Measurements from ENCODE around the gene PKP4. TPM values are rescaled to one million over a fixed set of nuclear protein-coding genes. Genes with fewer than 3 reads are reported as not detected.

PKP4 gene
- total RNA-seq, 1 experiment from 2014 or later, result 52.0 TPM

DNA sequence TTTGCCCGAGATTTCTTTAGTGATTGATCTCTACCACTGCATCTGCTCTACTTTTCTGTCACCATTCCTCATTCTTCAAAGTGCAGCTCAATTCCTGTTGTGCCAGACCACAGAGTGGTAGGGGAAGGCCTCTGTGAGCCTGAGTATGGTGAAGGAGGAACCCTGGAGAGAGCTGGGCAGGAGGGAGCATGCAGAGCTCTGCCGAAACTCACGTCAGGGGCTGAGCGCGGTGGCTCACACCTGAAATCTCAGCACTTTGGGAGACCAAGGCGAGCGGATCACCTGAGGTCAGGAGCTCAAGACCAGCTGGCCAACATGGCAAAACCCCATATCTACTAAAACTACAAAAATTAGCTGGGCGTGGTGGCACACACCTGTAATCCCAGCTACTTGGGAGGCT, 54.1 kb downstream of the PKP4 start:
- Histone ChIP-seq H3K79me2 (ENCODE audit: insufficient read depth, low read length) (peaks cover 14% of the 10 kb centered on the region; the same call in 1 of the 2 replicates), H3K79me1 (ENCODE audit: insufficient read depth, low read depth, low read length, poor library complexity, severe bottlenecking) (peaks cover 7% of the 10 kb centered on the region), H3K4me1 (ENCODE audit: insufficient read depth, low read length) (peaks cover 7% of the 10 kb centered on the region; the same call in 1 of the 2 replicates), H4K5ac (ENCODE audit: insufficient read length, low read depth, low read length) (no peak overlapping the region), H3K18ac (ENCODE audit: insufficient read length, low read depth, low read length) (no peak overlapping the region), H2BK120ac (ENCODE audit: low read depth, low read length, poor library complexity, severe bottlenecking) (no peak overlapping the region), H2BK20ac (ENCODE audit: low read depth, low read length, poor library complexity, severe bottlenecking) (no peak overlapping the region), H3K4ac (ENCODE audit: low read depth, low read length) (no peak overlapping the region), H4K20me1 (ENCODE audit: control insufficient read depth, insufficient read depth, insufficient read length) (no peaks in the 10 kb centered on the region), H3K23me2 (ENCODE audit: insufficient read length, low read depth, low read length, poor library complexity, severe bottlenecking) (no peaks in the 10 kb centered on the region), H3T11ph (ENCODE audit: low read length) (no peak overlapping the region), H2BK15ac (ENCODE audit: low read depth, low read length) (no peak overlapping the region), H3K9me3 (ENCODE audit: control insufficient read depth, low read depth, low read length) (no peaks in the 10 kb centered on the region), H3K27ac (ENCODE audit: insufficient read length, low read depth, low read length) (no peak overlapping the region), H4K91ac (ENCODE audit: insufficient read length, low read depth, low read length) (no peak overlapping the region), H2BK5ac (ENCODE audit: insufficient read length, low read length) (no peak overlapping the region), H3K56ac (ENCODE audit: insufficient read length, low read depth, low read length) (no peak overlapping the region), H4K8ac (replicated peaks; ENCODE audit: insufficient read length, low read depth, low read length) (no peak overlapping the region), H3K9ac (ENCODE audit: extremely low read depth, insufficient read length, low read length) (no peak overlapping the region), H3K27me3 (ENCODE audit: insufficient read depth, low read length) (no peaks in the 10 kb centered on the region), H2BK12ac (ENCODE audit: insufficient read length, low read depth, low read length) (no peak overlapping the region), H3K14ac (ENCODE audit: insufficient read depth, low read length) (no peak overlapping the region), H3K23ac (ENCODE audit: insufficient read length, low read depth, low read length) (no peak overlapping the region), H2AK5ac (ENCODE audit: insufficient read length, low read length) (no peak overlapping the region), H2AFZ (ENCODE audit: low read length) (no peak overlapping the region), H3K4me2 (ENCODE audit: insufficient read depth, insufficient read length, low read length) (no peak overlapping the region)
- H3K9me3 Mint-ChIP-seq, result no peaks in the 10 kb centered on the region
- no peak overlapping the region for H3K4me3 Mint-ChIP-seq
- TF ChIP-seq, protein P1, sequence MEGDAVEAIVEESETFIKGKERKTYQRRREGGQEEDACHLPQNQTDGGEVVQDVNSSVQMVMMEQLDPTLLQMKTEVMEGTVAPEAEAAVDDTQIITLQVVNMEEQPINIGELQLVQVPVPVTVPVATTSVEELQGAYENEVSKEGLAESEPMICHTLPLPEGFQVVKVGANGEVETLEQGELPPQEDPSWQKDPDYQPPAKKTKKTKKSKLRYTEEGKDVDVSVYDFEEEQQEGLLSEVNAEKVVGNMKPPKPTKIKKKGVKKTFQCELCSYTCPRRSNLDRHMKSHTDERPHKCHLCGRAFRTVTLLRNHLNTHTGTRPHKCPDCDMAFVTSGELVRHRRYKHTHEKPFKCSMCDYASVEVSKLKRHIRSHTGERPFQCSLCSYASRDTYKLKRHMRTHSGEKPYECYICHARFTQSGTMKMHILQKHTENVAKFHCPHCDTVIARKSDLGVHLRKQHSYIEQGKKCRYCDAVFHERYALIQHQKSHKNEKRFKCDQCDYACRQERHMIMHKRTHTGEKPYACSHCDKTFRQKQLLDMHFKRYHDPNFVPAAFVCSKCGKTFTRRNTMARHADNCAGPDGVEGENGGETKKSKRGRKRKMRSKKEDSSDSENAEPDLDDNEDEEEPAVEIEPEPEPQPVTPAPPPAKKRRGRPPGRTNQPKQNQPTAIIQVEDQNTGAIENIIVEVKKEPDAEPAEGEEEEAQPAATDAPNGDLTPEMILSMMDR (conservative IDR thresholded peaks at IDR 0.05), result no peak
- H3K27me3 Mint-ChIP-seq (ENCODE audit: low read depth), result no peaks in the 10 kb centered on the region
- peak overlapping the region in 1 of 3 experiments; percentile 7; a peak in 1 of 7 replicates for H3K27ac Mint-ChIP-seq
- no CpG with 5 or more reads among the region's 8 CpGs for WGBS (ENCODE audit: extremely low coverage, insufficient read length, low lambda C conversion rate)
- peaks cover 0 to 5% (median 0%) of the 10 kb centered on the region in 3 experiments; a peak in 1 of 7 replicates for H3K36me3 Mint-ChIP-seq (ENCODE audit: insufficient read depth in 1 of 3, low read depth in 3 of 3)
- no peak for DNase-seq
- H3K4me1 Mint-ChIP-seq, result peaks cover 22 to 31% of the 10 kb centered on the region in 2 experiments
